Mammary epithelial cell (primary cell): ENCODE measurements around the gene UNC93B1.

ENCODE experiments used
- CTCF ChIP-seq, 2 donors: IDR thresholded peaks in 1 of 2; conservative IDR thresholded peaks in 1 of 2; 2 replicates each; pipeline ENCODE4 v1.5.1; 2011 to 2012; ENCODE audit warnings: inconsistent platforms in 2 of 2, low read length in 2 of 2, mild to moderate bottlenecking in 2 of 2, control low read depth in 1 of 2, low read depth in 1 of 2; ENCODE audit not compliant: insufficient read depth in 1 of 2; ENCODE audit errors: extremely low read depth in 1 of 2
- EZH2 ChIP-seq: IDR thresholded peaks from 2 replicates; pipeline ENCODE4 v1.6.1; 2012; ENCODE audit warnings: low read length, inconsistent platforms, borderline replicate concordance

- no peak for TF ChIP-seq CTCF (conservative IDR thresholded peaks at IDR 0.05 in 1 of 2, IDR thresholded peaks at IDR 0.05 in 1 of 2; ENCODE audit: extremely low read depth in 1 of 2, insufficient read depth in 1 of 2, low read depth in 1 of 2, low read length in 2 of 2)
- TF ChIP-seq EZH2: no peak
Measured at GRCh38 chr11:68032997-68033707, 29.3 kb upstream of the UNC93B1 start.
